HG02642 (cell line): ENCODE results near the gene SRMS.
A peak's percentile ranks its signal among the peaks of the same experiment; 100 is the strongest.
"Not testable (repeated sequence)": the region's sequence is repeated elsewhere in the genome, so short reads cannot be mapped to it uniquely, and the experiment has no call there.

ENCODE experiments used
- ATAC-seq: cut with Tn5 transposase; IDR thresholded peaks from one replicate; pipeline ENCODE4 v1.9.1; 2021; ENCODE audit warnings: mild to moderate bottlenecking; ENCODE audit not compliant: unreplicated experiment, poor library complexity

SRMS gene

GRCh38 chr20:63580796-63581461 is 33.4 kb upstream of the SRMS start:
- no peak for ATAC-seq

GRCh38 chr20:63579017-63579694 is 31.6 kb upstream of the SRMS start:
- no peak for ATAC-seq

- no peak for ATAC-seq
These were observed 30.9 kb upstream of the SRMS start for GRCh38 chr20:63578224-63579016.

- ATAC-seq, result no peak
These were observed 29.9 kb upstream of the SRMS start for GRCh38 chr20:63577317-63577894.

- no peak for ATAC-seq
These were observed 28.8 kb upstream of the SRMS start for GRCh38 chr20:63576311-63576710.

- no peak for ATAC-seq
These were observed 27.5 kb upstream of the SRMS start for GRCh38 chr20:63574829-63575743.

GRCh38 chr20:63574156-63574828 is 26.7 kb upstream of the SRMS start, which contains the start of gene HELZ2:
HELZ2 (minus strand) TSS chr20:63574239; CDS start chr20:63572385, 1,854 bp downstream.
- peak; percentile 62 for ATAC-seq

GRCh38 chr20:63573647-63574131 is 26.1 kb upstream of the SRMS start:
- peak; percentile 10 for ATAC-seq

- ATAC-seq, result no peak
These were observed 25.5 kb upstream of the SRMS start for GRCh38 chr20:63572788-63573646.

- no peak for ATAC-seq
These were observed 24.7 kb upstream of the SRMS start for GRCh38 chr20:63572071-63572787.

- not testable (repeated sequence) for ATAC-seq
These were observed 23.5 kb upstream of the SRMS start for GRCh38 chr20:63571087-63571478.

GRCh38 chr20:63570281-63571086 is 22.9 kb upstream of the SRMS start:
- no peak for ATAC-seq

GRCh38 chr20:63568986-63569949 is 21.7 kb upstream of the SRMS start:
- ATAC-seq, result no peak

GRCh38 chr20:63568170-63568981 is 20.8 kb upstream of the SRMS start:
- peak; percentile 14 for ATAC-seq
